A549 (cell line): ENCODE results near the gene ITGA2B. TPM values are rescaled to one million over a fixed set of nuclear protein-coding genes. Genes with fewer than 3 reads are reported as not detected.

ENCODE experiments used
- ATAC-seq, 2 experiments: fragments of 200-7000 bp in 1 of 2; fragments of >200 bp in 1 of 2; cut with Nextera tagmentation in 1 of 2; cut with Tn5 transposase in 1 of 2; 3 replicates each; pipeline versions ENCODE4 v1.8.0 to v1.9.1; 2018 to 2020; ENCODE audit warnings: mild to moderate bottlenecking in 1 of 2, moderate library complexity in 1 of 2
- CTCF ChIA-PET: fragments of 300-600 bp; sonication (Branson Sonifier 250); formaldehyde crosslinking; extraction: SDS; loops from one replicate; lab custom pipeline; 2021; ENCODE audit warnings: antibody characterized with exemption, inconsistent platforms; lab: Yijun Ruan, JAX
- POLR2A ChIA-PET: fragments of 350-600 bp; formaldehyde crosslinking; extraction: SDS; loops from one replicate; lab custom pipeline; 2021; ENCODE audit warnings: antibody characterized with exemption, inconsistent platforms; lab: Yijun Ruan, JAX
- DNase-seq, 2 experiments: peaks; one replicate each; pipeline versions ENCODE4 v3.0.0 to v3.0.0-alpha.2; 2011 to 2016; ENCODE audit warnings: low read depth in 1 of 2, low spot score in 1 of 2
- FAIRE-seq: peaks from 2 replicates; lab custom pipeline; 2011; peaks lifted over from hg19 to GRCh38; lab: Jason Lieb, UNC
- H3K27ac ChIP-seq, 2 experiments: fragments of >200 bp; sonication (Bioruptor Twin); formaldehyde crosslinking; 3 replicates each; pipeline ENCODE4 v1.5.1; 2016 to 2017
- H3K4me1 ChIP-seq: fragments of >200 bp; sonication (Bioruptor Twin); formaldehyde crosslinking; 3 replicates; pipeline ENCODE4 v1.6.1; 2016
- H3K4me2 ChIP-seq: fragments of >200 bp; sonication (Bioruptor Twin); formaldehyde crosslinking; 3 replicates; pipeline ENCODE4 v1.6.1; 2016
- H3K4me3 ChIP-seq: fragments of >200 bp; sonication (Bioruptor Twin); formaldehyde crosslinking; 3 replicates; pipeline ENCODE4 v1.5.1; 2016
- H3K9me3 ChIP-seq: fragments of >200 bp; sonication (Bioruptor Twin); formaldehyde crosslinking; 3 replicates; pipeline ENCODE4 v1.6.1; 2016
- BHLHE40 ChIP-seq: IDR thresholded peaks from 2 replicates; pipeline ENCODE4 v1.6.1; 2012; ENCODE audit warnings: low read depth, low read length, inconsistent platforms
- EHMT2 ChIP-seq: fragments of 200-600 bp; sonication (generic); IDR thresholded peaks from 2 replicates; pipeline ENCODE4 v1.6.1; 2016; ENCODE audit warnings: antibody characterized with exemption, low read depth, mild to moderate bottlenecking, moderate library complexity
- ESRRA ChIP-seq: fragments of 150-350 bp; IDR thresholded peaks from 2 replicates; pipeline ENCODE4 v1.6.1; 2014; ENCODE audit warnings: mild to moderate bottlenecking, low read length, borderline replicate concordance
- FOXS1 ChIP-seq: fragments of 250-450 bp; sonication (Bioruptor Pico); IDR thresholded peaks from 2 replicates; pipeline ENCODE4 v1.5.0; 2020; ENCODE audit warnings: mild to moderate bottlenecking, moderate library complexity
- HDAC2 ChIP-seq: fragments of 200-600 bp; sonication (generic); IDR thresholded peaks from 2 replicates; pipeline ENCODE4 v1.6.1; 2016
- HOXA7 ChIP-seq: fragments of 250-450 bp; sonication (Bioruptor Pico); IDR thresholded peaks from 2 replicates; pipeline ENCODE4 v1.5.0; 2020; ENCODE audit warnings: mild to moderate bottlenecking, moderate library complexity
- JUNB ChIP-seq: fragments of >200 bp; sonication (Bioruptor Twin); formaldehyde crosslinking; IDR thresholded peaks from 2 replicates; pipeline ENCODE4 v1.6.1; 2016
- KDM5A ChIP-seq: fragments of 200-600 bp; sonication (generic); IDR thresholded peaks from 2 replicates; pipeline ENCODE4 v1.6.1; 2016; ENCODE audit warnings: antibody characterized with exemption, mild to moderate bottlenecking
- NPAS2 ChIP-seq: fragments of 250-450 bp; sonication (Bioruptor Pico); IDR thresholded peaks from 2 replicates; pipeline ENCODE4 v1.8.0; 2022; ENCODE audit warnings: mild to moderate bottlenecking, moderate library complexity, borderline replicate concordance
- PHF8 ChIP-seq: fragments of 200-600 bp; sonication (generic); IDR thresholded peaks from 2 replicates; pipeline ENCODE4 v1.6.1; 2016; ENCODE audit warnings: low read depth, mild to moderate bottlenecking, antibody characterized with exemption, moderate library complexity, borderline replicate concordance
- SREBF2 ChIP-seq: fragments of 450-650 bp; IDR thresholded peaks from 2 replicates; pipeline ENCODE4 v1.6.1; 2014; ENCODE audit warnings: mild to moderate bottlenecking, moderate library complexity
- TFCP2L1 ChIP-seq: fragments of 250-450 bp; sonication (Bioruptor Pico); IDR thresholded peaks from 2 replicates; pipeline ENCODE4 v1.5.0; 2021; ENCODE audit warnings: mild to moderate bottlenecking
- TP53 ChIP-seq: fragments of 250-450 bp; sonication (Bioruptor Pico); IDR thresholded peaks from 2 replicates; pipeline ENCODE4 v1.5.0; 2021; ENCODE audit warnings: mild to moderate bottlenecking, moderate library complexity
- WGBS: methylation state at CpG from one replicate; pipeline ENCODE4 v1.1.6; 2017; ENCODE audit errors: missing lambda C conversion rate; 5-methylcytosine and 5-hydroxymethylcytosine counted together
- polyA plus RNA-seq, 4 experiments: library from polyadenylated mRNA; depleted of rRNA in 3 of 4; stranded (reverse); fragments of >200 nt; fragmentation: RNase III in 1 of 4; extraction: RNeasy Plus Mini Kit Qiagen cat#74134 plus additional on column Dnase treatment in 1 of 4; gene quantifications; 2 replicates in 3 of 4; 3 replicates in 1 of 4; pipeline ENCODE4 v1.2.3, GENCODE V29; 2011 to 2017
- TF ChIP-seq, protein P1 (sequence below): fragments of 450-650 bp; IDR thresholded peaks from 2 replicates; pipeline ENCODE4 v1.6.1; 2014; ENCODE audit warnings: antibody characterized with exemption
- TF ChIP-seq, protein P2 (sequence below): fragments of >200 bp; sonication (Bioruptor Twin); formaldehyde crosslinking; IDR thresholded peaks from 2 replicates; pipeline ENCODE4 v1.6.1; 2016
- TF ChIP-seq, protein P3 (sequence below): IDR thresholded peaks from 2 replicates; pipeline ENCODE4 v1.6.1; 2012
- TF ChIP-seq, protein P4 (sequence below): IDR thresholded peaks from 2 replicates; pipeline ENCODE4 v1.6.1; 2012; ENCODE audit warnings: low read depth, borderline replicate concordance
- TF ChIP-seq, protein P5 (sequence below): fragments of 200-600 bp; sonication (generic); IDR thresholded peaks from 2 replicates; pipeline ENCODE4 v1.6.1; 2016; ENCODE audit warnings: antibody characterized with exemption, mild to moderate bottlenecking, moderate library complexity

ITGA2B gene
- polyA plus RNA-seq, 2 of the 4 experiments (the other 2 are of a cell fraction) = 1.3 to 4.1 TPM

DNA sequence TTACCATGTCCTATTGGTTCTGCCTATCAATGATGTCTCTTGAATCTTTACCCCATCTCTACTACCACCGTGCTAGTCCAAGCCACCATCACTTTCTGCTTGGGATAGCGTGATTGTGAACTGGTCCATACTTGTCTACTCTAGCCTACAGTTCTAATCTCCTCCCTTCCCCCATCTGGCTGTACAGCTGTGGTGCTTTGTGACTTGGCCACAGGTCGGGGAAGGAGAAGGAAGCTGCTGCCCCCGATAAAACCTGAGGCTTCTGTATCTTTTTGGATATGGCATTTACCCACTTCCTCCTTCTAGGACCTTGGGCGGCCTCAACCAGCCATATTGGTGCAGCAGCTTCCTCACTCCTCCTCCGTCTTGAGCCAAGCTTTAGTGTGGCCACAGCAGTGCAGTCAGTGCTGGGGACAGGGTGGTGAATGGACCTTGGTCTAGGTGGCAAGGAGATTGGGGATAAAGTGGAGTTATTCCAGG lies 314 bp upstream of the ITGA2B start:
- 89% methylated on average over 6 of the region's 6 CpGs for WGBS
- Histone ChIP-seq H3K27ac (no peak overlapping the region), H3K4me1 (peaks cover 3% of the 10 kb centered on the region; the same call in 1 of the 3 replicates), H3K4me2 (no peak overlapping the region), H3K9me3 (no peaks in the 10 kb centered on the region), H3K4me3 (no peak overlapping the region)
- ChIA-PET CTCF (interaction anchor here (1.0 to 6.8 kb wide), 4 partner anchors 9 to 247 kb away, joined by 3 to 62 read pairs (median 4); no protein-coding TSS in a partner anchor), POLR2A (no interaction called here)
- TF ChIP-seq ESRRA (no peak), PHF8 (no peak), TFCP2L1 (CRISPR knock-in tag) (no peak), NPAS2 (no peak), FOXS1 (no peak), TP53 (CRISPR knock-in tag) (no peak), HDAC2 (no peak)
- TF ChIP-seq, protein P1, sequence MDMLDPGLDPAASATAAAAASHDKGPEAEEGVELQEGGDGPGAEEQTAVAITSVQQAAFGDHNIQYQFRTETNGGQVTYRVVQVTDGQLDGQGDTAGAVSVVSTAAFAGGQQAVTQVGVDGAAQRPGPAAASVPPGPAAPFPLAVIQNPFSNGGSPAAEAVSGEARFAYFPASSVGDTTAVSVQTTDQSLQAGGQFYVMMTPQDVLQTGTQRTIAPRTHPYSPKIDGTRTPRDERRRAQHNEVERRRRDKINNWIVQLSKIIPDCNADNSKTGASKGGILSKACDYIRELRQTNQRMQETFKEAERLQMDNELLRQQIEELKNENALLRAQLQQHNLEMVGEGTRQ = no peak
- FAIRE-seq (no peak), DNase-seq (no peak), ATAC-seq (no peak)

DNA sequence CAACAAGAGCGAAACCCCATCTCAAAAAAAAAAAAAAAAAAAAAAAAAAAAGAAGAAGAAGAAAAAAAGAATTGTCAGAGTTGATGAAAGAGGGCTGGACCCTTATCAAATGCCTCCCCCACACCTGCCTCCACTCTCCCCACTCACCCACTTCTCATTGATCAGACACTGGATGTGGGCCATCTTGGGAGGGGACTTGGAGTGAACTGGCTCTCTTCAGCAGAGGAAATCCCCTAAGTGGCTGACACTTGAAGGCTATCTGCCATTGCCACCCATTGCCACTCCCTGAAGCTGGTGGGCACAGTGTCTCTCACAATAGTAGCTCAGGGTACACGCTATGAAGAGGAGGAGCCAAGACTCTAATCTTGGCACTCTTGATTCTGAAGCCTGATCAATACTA lies 1.6 kb downstream of the ITGA2B start:
- TF ChIP-seq HOXA7 (CRISPR knock-in tag) (no peak), JUNB (no peak), EHMT2 (no peak), BHLHE40 (no peak), SREBF2 (no peak), KDM5A (no peak)
- TF ChIP-seq, protein P2, sequence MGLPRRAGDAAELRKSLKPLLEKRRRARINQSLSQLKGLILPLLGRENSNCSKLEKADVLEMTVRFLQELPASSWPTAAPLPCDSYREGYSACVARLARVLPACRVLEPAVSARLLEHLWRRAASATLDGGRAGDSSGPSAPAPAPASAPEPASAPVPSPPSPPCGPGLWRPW = no peak
- TF ChIP-seq, protein P3, sequence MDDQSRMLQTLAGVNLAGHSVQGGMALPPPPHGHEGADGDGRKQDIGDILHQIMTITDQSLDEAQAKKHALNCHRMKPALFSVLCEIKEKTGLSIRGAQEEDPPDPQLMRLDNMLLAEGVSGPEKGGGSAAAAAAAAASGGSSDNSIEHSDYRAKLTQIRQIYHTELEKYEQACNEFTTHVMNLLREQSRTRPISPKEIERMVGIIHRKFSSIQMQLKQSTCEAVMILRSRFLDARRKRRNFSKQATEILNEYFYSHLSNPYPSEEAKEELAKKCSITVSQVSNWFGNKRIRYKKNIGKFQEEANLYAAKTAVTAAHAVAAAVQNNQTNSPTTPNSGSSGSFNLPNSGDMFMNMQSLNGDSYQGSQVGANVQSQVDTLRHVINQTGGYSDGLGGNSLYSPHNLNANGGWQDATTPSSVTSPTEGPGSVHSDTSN = no peak
- TF ChIP-seq, protein P4, sequence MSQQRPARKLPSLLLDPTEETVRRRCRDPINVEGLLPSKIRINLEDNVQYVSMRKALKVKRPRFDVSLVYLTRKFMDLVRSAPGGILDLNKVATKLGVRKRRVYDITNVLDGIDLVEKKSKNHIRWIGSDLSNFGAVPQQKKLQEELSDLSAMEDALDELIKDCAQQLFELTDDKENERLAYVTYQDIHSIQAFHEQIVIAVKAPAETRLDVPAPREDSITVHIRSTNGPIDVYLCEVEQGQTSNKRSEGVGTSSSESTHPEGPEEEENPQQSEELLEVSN = no peak
- TF ChIP-seq, protein P5, sequence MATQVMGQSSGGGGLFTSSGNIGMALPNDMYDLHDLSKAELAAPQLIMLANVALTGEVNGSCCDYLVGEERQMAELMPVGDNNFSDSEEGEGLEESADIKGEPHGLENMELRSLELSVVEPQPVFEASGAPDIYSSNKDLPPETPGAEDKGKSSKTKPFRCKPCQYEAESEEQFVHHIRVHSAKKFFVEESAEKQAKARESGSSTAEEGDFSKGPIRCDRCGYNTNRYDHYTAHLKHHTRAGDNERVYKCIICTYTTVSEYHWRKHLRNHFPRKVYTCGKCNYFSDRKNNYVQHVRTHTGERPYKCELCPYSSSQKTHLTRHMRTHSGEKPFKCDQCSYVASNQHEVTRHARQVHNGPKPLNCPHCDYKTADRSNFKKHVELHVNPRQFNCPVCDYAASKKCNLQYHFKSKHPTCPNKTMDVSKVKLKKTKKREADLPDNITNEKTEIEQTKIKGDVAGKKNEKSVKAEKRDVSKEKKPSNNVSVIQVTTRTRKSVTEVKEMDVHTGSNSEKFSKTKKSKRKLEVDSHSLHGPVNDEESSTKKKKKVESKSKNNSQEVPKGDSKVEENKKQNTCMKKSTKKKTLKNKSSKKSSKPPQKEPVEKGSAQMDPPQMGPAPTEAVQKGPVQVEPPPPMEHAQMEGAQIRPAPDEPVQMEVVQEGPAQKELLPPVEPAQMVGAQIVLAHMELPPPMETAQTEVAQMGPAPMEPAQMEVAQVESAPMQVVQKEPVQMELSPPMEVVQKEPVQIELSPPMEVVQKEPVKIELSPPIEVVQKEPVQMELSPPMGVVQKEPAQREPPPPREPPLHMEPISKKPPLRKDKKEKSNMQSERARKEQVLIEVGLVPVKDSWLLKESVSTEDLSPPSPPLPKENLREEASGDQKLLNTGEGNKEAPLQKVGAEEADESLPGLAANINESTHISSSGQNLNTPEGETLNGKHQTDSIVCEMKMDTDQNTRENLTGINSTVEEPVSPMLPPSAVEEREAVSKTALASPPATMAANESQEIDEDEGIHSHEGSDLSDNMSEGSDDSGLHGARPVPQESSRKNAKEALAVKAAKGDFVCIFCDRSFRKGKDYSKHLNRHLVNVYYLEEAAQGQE = no peak
- TF ChIP-seq, all 56 proteins: peak for 0
- Histone ChIP-seq H3K9me3 (no peaks in the 10 kb centered on the region), H3K4me2 (no peak overlapping the region), H3K4me3 (no peak overlapping the region), H3K4me1 (peaks cover 3% of the 10 kb centered on the region; the same call in 1 of the 3 replicates), H3K27ac (no peak overlapping the region)
- 93% methylated on average over 2 of the region's 2 CpGs for WGBS
- no peak for DNase-seq
- FAIRE-seq = no peak
- no peak for ATAC-seq
- CTCF ChIA-PET = interaction anchor here (0.6 to 6.8 kb wide), 4 partner anchors 12 to 39 kb away, joined by 3 to 62 read pairs (median 4); no protein-coding TSS in a partner anchor
- POLR2A ChIA-PET = interaction anchor here (0.9 kb wide), 1 partner anchor 12 kb away, joined by 8 read pairs; no protein-coding TSS in a partner anchor
